Thyroid gland (tissue), 4 donors: ENCODE data around the gene ARPC2.

Experiments
- CTCF ChIP-seq, 6 experiments: fragments of 200-600 bp in 3 of 6; fragments of 450-650 bp in 3 of 6; sonication (generic) in 3 of 6; IDR thresholded peaks; one replicate each; pipeline ENCODE4 v1.5.1; 2016 to 2019; ENCODE audit warnings: antibody characterized with exemption in 6 of 6, mild to moderate bottlenecking in 2 of 6, inconsistent platforms in 1 of 6, moderate library complexity in 1 of 6
- POLR2A ChIP-seq, 2 donors: fragments of 450-650 bp; IDR thresholded peaks; one replicate each; pipeline ENCODE4 v1.6.1; 2017; ENCODE audit warnings: antibody characterized with exemption in 2 of 2, mild to moderate bottlenecking in 2 of 2, moderate library complexity in 1 of 2

- TF ChIP-seq CTCF (IDR thresholded peaks at IDR 0.05) (no peak), POLR2A (IDR thresholded peaks at IDR 0.05) (no peak)
These were observed 79.9 kb downstream of the ARPC2 start for GRCh38 chr2:218296847-218297246.
